Right ventricle myocardium inferior (tissue), 1 donor: ENCODE results near the gene RAD51B. TPM values are rescaled to one million over a fixed set of nuclear protein-coding genes. Genes with fewer than 3 reads are reported as not detected.
"Not testable (repeated sequence)": the region's sequence is repeated elsewhere in the genome, so short reads cannot be mapped to it uniquely, and the experiment has no call there.

Experiments used
- ATAC-seq: fragments of 200-7000 bp; cut with Tn5 transposase; one replicate; pipeline ENCODE4 v1.9.1; 2020; ENCODE audit warnings: mild to moderate bottlenecking, moderate library complexity
- DNase-seq: peaks from one replicate; pipeline ENCODE4 v3.0.0; 2021; ENCODE audit errors: missing footprints
- intact Hi-C: fragments of 100-400 bp; cut with DNase I; formaldehyde crosslinking; loops from one replicate; pipeline ENCODE4 v1.11.0; 2022
- total RNA-seq: library from RNA; stranded (reverse); fragmentation: NEBNext Ultra II Directional; extraction: Animal tissue kit (Norgen Biotek cat#: 25700); gene quantifications from one replicate; pipeline ENCODE4 v1.2.1, GENCODE V29; 2021
- donor health status: DM: no; HTN: yes; CAD: no; lungs with severe emphysema.

RAD51B gene
- total RNA-seq, 1 donor from 2014 or later = 4.1 TPM

DNA sequence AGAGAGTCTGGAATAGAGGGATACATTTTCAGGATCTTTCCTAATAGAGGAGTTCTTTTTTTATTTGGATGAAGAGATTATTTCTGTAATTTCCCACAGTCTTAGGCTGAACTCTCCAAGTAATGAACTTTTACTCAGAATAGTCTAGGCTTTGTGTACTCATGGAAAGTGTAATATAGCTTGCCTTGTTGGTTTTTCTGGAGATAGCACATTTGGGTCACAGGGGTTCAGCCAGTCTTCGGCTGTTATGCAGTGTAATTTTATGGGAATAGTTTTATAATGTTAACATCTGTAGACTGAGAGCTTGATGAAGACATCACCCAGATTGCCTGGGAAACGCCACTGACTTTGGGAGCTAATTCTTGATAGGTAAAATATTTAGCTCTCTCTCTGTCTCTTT lies 450.8 kb downstream of the RAD51B start:
- intact Hi-C loops = no loop called here
- DNase-seq (no peak), ATAC-seq (no peak)

DNA sequence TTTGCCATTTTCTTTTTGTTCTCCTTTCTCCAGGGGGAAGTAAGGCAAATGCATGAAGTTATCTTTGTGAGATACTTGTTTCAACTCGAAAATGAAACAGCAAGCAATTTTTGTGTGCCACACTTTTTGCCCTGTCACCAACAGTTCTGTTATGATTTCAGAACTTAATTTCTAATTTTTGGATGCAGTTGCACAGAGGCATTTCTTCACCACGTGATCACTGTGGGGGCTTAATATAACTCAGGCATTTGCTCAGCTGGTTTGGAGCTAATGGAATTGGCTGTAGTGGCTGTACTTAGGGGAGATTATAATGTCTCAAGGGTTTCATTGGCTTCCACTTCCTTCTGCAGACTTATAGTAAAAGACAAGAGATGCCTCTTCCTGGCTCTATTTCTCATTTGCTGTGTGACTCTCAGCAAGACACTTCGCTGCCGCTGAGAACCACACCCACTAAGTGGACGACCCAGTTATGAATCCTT lies 452.4 kb downstream of the RAD51B start:
- no peak for DNase-seq

DNA sequence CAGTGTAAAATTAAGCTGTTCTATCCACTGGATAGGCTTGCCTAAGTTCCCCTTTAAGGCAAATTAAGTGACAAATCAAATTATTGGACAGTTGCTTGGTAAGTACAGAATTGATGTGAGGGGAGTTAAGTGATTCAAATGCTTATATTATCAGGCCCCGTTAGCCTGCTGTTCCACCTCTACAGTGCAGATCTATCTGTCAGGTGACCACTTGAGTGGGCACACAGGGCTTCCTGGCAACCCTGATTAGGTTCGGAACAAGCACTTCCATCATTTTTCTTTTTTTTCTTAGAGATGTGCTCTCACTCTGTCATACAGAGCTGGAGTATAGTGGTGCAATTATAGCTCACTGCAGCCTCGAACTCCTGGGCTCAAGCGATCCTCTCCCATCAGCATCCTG lies 453.8 kb downstream of the RAD51B start:
- intact Hi-C loops = no loop called here
- ATAC-seq (no peak), DNase-seq (no peak)

More for the DNA sequence above, 452.4 kb downstream of the RAD51B start:
- intact Hi-C loops = no loop called here
- peak; percentile 47 for ATAC-seq

- ATAC-seq (no peak), DNase-seq (no peak)
- intact Hi-C loops = no loop called here
Measured at GRCh38 chr14:68274725-68275124, 455.1 kb downstream of the RAD51B start.

- intact Hi-C loops = no loop called here
- DNase-seq (no peak), ATAC-seq (no peak)
Measured at GRCh38 chr14:68278576-68279436, 459.2 kb downstream of the RAD51B start.

DNA sequence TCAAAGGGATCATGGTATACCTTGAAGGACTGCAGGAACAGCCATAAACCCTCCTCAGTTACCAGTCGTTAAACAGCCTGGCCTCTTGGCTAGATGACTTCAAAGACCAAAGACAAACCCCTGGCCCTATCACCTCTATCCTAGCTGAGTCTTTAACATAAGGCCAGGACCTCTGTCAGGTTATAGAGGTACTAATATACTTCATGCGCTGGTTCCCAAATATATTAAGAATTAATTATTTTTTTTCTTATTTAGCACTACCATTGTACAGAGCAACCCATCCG lies 459.8 kb downstream of the RAD51B start:
- intact Hi-C loops = no loop called here
- DNase-seq (no peak), ATAC-seq (no peak)

GRCh38 chr14:68279777-68280233 lies 460.2 kb downstream of the RAD51B start:
- intact Hi-C loops = no loop called here
- ATAC-seq (no peak), DNase-seq (no peak)

DNA sequence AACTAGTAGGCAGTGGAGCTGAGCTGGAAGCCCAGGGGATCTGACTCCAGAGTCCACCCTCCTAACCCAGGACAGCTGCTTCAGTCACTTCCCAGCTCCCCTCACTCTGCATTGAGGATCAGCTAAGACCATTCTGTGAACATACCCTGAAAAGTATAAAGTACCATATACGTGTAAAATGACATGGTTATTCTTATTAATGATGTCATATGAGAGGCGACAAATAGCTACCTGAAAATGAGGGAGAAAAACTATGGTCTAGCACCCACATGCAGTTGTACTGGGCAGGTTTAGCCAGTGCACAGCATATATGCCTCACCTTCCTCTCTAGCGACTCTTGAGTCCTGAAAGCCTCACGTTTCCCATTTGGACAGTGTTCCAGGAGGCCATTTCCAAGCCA lies 461.9 kb downstream of the RAD51B start:
- no peak for DNase-seq
- ATAC-seq = no peak
- intact Hi-C loops = no loop called here

DNA sequence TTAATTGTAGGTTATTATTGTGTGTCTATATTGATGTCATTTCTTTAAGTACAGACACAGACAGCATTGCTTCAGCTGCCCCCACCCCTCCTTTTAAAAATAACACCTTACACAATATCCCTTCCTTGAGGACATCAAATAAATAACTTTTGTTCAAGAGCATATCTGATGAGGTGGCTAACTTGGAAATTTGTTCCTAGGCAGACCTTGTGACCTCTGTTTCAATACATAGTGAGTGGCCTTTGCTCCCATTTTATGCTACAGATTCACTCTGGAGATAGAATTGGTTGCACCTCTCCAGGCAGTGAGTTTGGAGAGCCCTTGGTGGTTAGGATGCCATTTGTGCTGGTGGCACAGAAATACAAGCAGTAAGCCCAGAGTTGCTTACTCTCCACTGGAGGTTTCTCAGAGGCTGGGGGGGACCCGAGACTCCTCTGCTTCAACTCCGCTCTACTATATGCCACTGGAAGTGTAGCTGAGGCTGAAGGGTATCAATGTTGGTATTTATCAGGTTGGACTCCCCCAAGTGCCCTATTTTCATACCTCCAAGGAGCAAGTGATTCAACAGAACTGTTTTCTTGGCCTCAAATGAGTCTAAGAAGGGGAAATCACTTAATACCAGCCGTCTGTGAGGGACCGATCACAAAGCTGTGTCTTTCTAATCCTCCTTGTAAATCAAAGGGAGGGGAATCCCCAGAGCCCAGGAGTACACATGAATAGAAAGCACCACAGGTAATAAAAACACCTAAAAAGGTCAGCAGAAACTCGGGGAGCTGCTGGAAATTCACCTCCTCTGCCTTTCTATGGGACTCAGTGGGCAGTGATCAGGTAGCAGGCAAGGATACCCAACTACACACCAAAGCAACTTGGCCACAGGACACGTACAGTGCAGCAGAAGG lies 463.1 kb downstream of the RAD51B start:
- intact Hi-C loops = no loop called here
- ATAC-seq (no peak), DNase-seq (no peak)

DNA sequence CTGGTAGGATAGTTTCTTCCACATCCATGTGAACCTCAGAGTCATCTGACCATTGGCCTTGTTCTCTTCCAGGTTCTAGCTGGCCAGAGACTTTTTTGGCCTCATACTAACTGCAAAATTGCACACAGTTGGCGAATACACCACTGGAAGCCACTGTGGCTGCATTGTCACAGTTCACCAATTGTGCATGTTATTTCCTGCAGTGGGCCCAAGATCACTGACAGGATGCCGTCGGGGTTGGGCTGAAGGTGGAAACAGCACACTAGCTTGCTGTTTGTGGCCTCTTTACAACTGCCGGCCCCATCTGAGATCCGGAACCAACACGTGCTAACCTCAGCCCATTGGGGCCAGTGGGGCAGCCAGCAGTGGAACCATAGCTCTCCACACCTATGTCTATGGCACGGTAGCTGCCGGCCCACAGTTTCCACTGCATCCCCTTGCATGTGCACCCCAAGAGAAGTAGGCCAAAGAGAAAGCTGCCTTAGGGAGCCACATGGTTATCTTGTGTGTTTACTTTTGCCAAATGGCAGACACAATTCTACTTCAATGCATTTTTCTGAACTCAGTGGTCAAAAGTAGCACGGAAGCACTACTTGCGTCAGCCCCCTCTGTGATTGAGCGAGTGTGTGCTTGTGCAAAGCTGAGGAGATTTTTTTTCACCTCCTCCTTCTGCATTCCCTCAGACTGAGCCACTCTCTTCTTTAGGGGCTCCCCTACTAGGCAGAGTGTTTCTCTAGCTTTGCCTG lies 464.0 kb downstream of the RAD51B start:
- intact Hi-C loops = no loop called here
- ATAC-seq = peak; percentile 65
- peak; percentile 72 for DNase-seq

GRCh38 chr14:68284333-68284732 lies 464.8 kb downstream of the RAD51B start:
- DNase-seq (no peak), ATAC-seq (peak; percentile 77)
- intact Hi-C loops = no loop called here

GRCh38 chr14:68284834-68285233 lies 465.3 kb downstream of the RAD51B start:
- ATAC-seq = peak; percentile 66
- intact Hi-C loops = no loop called here
- DNase-seq = no peak

- DNase-seq = no peak
Measured at GRCh38 chr14:68285421-68286179, 466.0 kb downstream of the RAD51B start.

GRCh38 chr14:68286667-68287066 lies 467.1 kb downstream of the RAD51B start:
- intact Hi-C loops = no loop called here
- ATAC-seq = no peak
- DNase-seq = no peak

More at GRCh38 chr14:68285421-68286179, 466.0 kb downstream of the RAD51B start:
- intact Hi-C loops = no loop called here
- no peak for ATAC-seq

GRCh38 chr14:68289452-68289851 lies 469.9 kb downstream of the RAD51B start:
- DNase-seq, intact Hi-C loops, ATAC-seq: not testable (repeated sequence)

DNA sequence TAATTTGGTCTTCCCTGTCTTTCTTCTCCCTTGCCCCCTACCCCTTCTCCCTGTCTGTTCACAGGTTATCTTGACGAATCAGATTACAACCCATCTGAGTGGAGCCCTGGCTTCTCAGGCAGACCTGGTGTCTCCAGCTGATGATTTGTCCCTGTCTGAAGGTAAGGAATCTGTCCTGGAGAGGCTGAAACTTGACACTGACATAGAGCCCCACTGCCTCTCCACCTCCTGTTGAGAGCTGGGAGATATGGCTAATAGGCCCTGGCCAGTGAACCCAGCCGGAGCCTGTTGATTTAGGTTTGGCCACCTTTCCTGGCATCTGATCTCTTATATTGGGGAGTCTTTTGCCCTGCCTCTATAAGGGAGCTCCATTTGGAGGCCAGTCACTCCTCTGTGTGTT lies 472.2 kb downstream of the RAD51B start:
- ATAC-seq = peak; percentile 36
- DNase-seq = no peak
- intact Hi-C loops = no loop called here

DNA sequence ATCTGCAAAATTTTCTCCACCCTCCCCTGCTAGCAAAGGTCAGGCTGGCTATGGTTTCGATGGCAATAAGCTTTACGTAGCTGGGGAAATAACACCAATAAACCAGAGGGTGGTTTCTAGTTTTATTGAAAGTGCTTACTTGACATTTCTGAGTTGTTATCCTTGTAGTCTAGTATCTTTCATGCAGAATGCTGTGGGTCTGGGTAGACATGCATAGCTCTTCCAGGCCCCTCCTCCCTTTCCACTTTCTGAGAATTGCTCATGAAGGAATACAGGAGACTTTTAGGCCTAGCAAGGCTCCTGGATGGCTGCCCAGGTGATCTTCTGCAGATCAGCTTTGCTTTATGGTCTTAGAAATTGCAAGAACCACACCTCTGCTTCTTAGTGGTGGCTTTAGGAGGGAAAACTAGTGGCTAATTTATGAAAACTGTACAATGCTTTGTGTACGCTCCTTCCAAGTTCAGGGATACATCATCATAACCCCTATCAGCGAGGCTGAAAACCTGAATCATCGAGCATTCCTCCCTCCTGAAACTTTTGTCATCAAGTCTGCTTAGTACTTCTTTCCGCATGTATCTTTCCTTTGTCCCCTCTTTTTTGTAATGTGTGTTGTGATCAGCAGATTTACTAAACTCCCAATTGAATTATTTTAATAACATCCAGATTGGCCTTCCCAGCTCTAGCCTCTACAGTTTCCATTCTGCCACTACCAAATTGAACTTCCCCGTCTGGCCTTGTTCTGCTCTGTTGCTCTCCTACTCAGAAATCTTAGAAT lies 473.0 kb downstream of the RAD51B start:
- intact Hi-C loops = no loop called here
- ATAC-seq = no peak
- no peak for DNase-seq

GRCh38 chr14:68293404-68293803 lies 473.8 kb downstream of the RAD51B start:
- intact Hi-C loops = no loop called here

More at GRCh38 chr14:68293404-68293803, 473.8 kb downstream of the RAD51B start:
- ATAC-seq (no peak), DNase-seq (no peak)
